Coronary artery (tissue), 2 donors: ENCODE measurements around the gene SPATA20.

Experiments used
- DNase-seq: peaks from one replicate; pipeline ENCODE4 v3.0.0-alpha.2; 2017; ENCODE audit warnings: low spot score
- H3K27ac ChIP-seq, 2 donors: fragments of 200-600 bp; sonication (generic); one replicate each; pipeline ENCODE4 v1.5.1; 2016 to 2019
- H3K4me3 ChIP-seq: fragments of 200-600 bp; sonication (generic); 2 replicates; pipeline ENCODE4 v1.5.1; 2016; ENCODE audit warnings: mild to moderate bottlenecking, moderate library complexity
- CTCF ChIP-seq: fragments of 200-600 bp; sonication (generic); IDR thresholded peaks from one replicate; pipeline ENCODE4 v1.5.1; 2019; ENCODE audit warnings: antibody characterized with exemption

SPATA20 gene

GRCh38 chr17:50534979-50535326 lies 12.0 kb upstream of the SPATA20 start:
- DNase-seq, result no peak
- no peak overlapping the region for H3K4me3 ChIP-seq
- H3K27ac ChIP-seq, result no peak overlapping the region
- TF ChIP-seq CTCF, result no peak

- DNase-seq, result no peak
- Histone ChIP-seq H3K27ac (no peak overlapping the region), H3K4me3 (no peak overlapping the region)
- no peak for TF ChIP-seq CTCF
These were observed 11.6 kb upstream of the SPATA20 start for GRCh38 chr17:50535407-50535806.

- no peak for DNase-seq
- H3K27ac ChIP-seq, result no peak overlapping the region
- H3K4me3 ChIP-seq, result no peak overlapping the region
- no peak for TF ChIP-seq CTCF
These were observed 10.0 kb upstream of the SPATA20 start for GRCh38 chr17:50536683-50537646.

- H3K4me3 ChIP-seq, result no peak overlapping the region
- TF ChIP-seq CTCF, result no peak
- H3K27ac ChIP-seq, result no peak overlapping the region
- no peak for DNase-seq
These were observed 9.0 kb upstream of the SPATA20 start for GRCh38 chr17:50537721-50538548.

- Histone ChIP-seq H3K4me3 (no peak overlapping the region), H3K27ac (no peak overlapping the region)
- no peak for DNase-seq
- no peak for TF ChIP-seq CTCF
These were observed 8.2 kb upstream of the SPATA20 start for GRCh38 chr17:50538549-50539410.

GRCh38 chr17:50539762-50540559 lies 7.0 kb upstream of the SPATA20 start:
- Histone ChIP-seq H3K4me3 (no peak overlapping the region), H3K27ac (no peak overlapping the region)
- no peak for DNase-seq
- no peak for TF ChIP-seq CTCF
